G401.6 (cell line): ENCODE data around the gene TCEANC.

Source experiments
- FAIRE-seq: peaks from 2 replicates; lab custom pipeline; 2012; peaks lifted over from hg19 to GRCh38; lab: Jason Lieb, UNC

The TCEANC gene

GRCh38 chrX:13692771-13693231 lies 39.9 kb downstream of the TCEANC start:
- FAIRE-seq: no peak

- FAIRE-seq: no peak
Observed at GRCh38 chrX:13693341-13693961, 40.5 kb downstream of the TCEANC start.

- FAIRE-seq: no peak
Observed at GRCh38 chrX:13694359-13694758, 41.4 kb downstream of the TCEANC start.

GRCh38 chrX:13694983-13695382 lies 42.0 kb downstream of the TCEANC start:
- no peak for FAIRE-seq

- FAIRE-seq: no peak
Observed at GRCh38 chrX:13695601-13696115, 42.7 kb downstream of the TCEANC start.

- no peak for FAIRE-seq
Observed at GRCh38 chrX:13697455-13697854, 44.5 kb downstream of the TCEANC start.

GRCh38 chrX:13697976-13698375 lies 45.0 kb downstream of the TCEANC start:
- no peak for FAIRE-seq

- no peak for FAIRE-seq
Observed at GRCh38 chrX:13698432-13698831, 45.5 kb downstream of the TCEANC start.

GRCh38 chrX:13699183-13699826 lies 46.4 kb downstream of the TCEANC start:
- no peak for FAIRE-seq

- FAIRE-seq: no peak
Observed at GRCh38 chrX:13700380-13700779, 47.4 kb downstream of the TCEANC start.

- no peak for FAIRE-seq
Observed at GRCh38 chrX:13702111-13702789, 49.3 kb downstream of the TCEANC start.

GRCh38 chrX:13703135-13703534 lies 50.2 kb downstream of the TCEANC start:
- no peak for FAIRE-seq

- FAIRE-seq: no peak
Observed at GRCh38 chrX:13703589-13703988, 50.6 kb downstream of the TCEANC start.

- FAIRE-seq: no peak
Observed at GRCh38 chrX:13711141-13711540, 58.2 kb downstream of the TCEANC start.
